ENCODE data around the gene ABI1.
A peak's percentile ranks its signal among the peaks of the same experiment; 100 is the strongest.
"Not testable (repeated sequence)": the region's sequence is repeated elsewhere in the genome, so short reads cannot be mapped to it uniquely, and the experiment has no call there.

Gene ABI1

DNA sequence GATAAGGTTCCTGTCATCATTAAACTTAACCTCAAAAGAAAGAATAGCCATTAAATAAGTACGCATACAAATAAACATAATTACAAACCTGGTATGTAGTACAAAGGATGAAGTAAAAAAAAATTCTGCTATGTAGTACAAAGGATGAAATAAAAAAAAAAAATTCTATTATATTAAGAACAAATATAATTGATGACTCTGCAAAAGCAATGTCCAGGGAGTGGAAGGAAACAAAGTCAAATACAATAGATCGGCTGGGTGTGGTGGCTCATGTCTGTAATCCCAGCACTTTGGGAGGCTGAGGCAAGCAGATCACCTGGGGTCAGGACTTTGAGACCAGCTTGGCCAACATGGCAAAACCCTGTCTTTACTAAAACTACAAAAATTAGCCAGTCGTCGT lies 56.9 kb downstream of the ABI1 start:
- DNase-seq: no peak

DNA sequence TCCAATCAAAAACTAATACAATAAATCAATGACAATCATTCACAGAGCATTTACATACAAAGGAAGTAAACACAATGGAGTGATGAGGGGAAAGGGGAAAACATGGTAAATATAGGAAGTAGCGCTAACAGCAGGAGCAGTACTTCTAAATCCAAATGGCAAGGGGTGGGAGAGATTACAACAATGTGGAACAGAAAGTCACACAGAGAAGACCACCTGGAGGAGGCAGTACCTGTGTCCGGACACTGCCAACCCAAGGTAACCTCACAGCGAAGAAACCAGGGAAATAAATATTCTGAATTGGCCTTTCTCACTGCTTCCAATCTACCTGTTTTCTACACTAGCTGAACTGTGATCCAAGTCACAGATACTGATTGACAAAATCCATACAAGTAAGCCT lies 58.2 kb downstream of the ABI1 start:
- DNase-seq: no peak

DNA sequence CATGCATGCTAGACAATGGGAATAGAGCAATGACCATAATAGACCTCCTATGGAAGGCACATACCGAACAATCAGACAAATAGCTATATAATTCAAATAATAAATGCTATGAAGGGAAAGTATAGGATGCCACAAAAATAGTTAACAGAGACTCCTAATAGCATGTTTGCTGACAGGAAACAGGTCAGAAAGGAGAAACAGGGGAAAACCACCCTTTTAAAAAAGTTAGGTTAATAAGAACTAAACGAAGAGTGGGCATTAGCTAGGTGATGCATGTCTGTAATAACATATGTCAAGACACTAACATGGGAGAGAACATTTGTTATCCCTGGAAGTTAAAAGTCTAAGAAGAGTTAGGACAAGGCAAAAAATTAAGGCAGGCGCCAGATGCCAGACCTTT lies 58.9 kb downstream of the ABI1 start:
- no peak for DNase-seq

DNA sequence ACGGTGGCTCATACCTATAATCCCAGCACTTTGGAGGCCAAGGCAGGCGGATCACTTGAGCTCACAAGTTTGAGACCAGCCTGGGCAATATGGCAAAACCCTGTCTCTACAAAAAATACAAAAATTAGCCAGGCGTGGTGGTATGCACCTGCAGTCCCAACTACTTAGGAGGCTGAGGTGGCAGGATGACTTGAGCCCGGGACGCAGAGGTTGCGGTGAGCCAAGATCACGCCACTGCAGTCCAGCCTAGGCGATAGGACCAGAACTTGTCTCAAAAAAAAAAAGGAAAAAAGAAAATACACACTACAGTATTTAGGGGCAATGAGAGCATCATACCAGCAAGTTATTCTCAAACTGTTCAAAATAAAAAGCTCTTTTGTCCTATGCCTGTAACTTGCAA lies 59.5 kb downstream of the ABI1 start:
- no peak for DNase-seq

DNA sequence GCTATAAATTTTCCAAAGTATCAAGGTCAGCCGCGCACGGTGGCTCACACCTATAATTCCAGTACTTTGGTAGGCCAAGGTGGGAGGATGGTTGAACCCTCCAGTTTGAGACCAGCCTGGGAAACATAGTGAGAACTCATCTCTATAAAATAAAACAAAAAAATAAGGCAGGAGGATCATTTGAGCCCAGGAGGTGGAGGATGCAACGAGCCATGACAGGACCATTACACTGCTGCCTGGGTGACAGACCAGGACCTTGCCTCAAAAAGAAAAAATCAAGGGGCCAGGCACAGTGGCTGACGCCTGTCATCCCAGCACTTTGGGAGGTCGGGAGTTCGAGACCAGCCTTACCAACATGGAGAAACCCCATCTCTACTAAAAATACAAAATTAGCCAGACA lies 60.3 kb downstream of the ABI1 start:
- DNase-seq: no peak

DNA sequence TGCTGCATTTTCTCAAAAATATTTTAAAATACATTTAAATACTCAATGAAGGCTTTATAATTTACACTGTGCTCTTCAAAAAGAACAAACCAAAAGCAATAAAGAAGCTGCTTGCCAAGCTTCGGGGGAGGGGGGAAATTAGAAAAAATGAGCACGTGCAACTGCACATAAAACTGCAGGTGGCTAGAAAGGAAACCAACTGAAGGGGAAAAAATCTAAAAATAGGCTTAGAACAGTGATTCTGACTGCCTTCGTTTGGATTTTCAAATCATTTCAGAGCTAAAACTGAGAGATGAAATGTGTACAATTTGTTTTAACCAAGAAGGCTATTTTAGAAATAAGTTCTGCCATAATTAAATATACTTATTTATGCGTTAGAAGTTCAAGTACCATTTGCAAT lies 61.4 kb downstream of the ABI1 start:
- DNase-seq: peak; percentile 13

DNA sequence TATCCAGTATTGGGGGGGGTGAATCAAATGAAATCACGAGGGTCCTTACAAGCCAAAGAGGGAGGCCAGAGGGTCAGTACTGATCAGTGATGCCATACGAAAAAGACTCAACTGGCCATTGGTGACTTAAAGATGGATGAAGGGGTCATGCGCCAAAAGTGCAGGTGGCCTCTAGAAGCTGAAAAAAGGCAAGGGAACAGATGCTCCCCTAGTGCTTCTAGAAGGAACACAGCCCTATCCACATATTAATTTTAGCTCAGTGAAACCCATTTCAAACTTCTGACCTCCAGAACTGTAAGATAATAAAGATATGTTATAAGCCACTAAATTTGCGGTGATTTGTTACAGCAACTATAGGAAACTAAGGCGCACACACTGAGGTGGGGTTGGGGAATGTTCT lies 62.5 kb downstream of the ABI1 start:
- no peak for DNase-seq

DNA sequence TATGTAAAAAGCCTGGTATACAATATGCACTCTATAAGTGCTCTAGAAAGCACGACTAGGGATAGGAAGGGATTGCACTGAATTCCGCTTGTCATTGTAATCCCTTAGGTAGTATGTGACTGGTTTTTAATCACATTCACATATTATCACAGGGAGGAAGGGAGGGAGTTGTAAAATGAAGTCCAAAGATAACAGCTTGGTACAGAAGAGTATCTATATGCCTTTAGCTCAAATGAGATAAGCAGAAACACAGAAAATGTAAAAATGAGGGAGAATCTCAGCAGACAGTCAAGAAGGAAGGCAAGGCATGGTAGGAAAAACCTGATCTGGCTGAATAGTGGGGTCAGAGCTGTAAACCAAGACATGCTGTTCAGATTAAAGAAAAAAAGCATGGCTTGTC lies 63.4 kb downstream of the ABI1 start:
- no peak for DNase-seq

DNA sequence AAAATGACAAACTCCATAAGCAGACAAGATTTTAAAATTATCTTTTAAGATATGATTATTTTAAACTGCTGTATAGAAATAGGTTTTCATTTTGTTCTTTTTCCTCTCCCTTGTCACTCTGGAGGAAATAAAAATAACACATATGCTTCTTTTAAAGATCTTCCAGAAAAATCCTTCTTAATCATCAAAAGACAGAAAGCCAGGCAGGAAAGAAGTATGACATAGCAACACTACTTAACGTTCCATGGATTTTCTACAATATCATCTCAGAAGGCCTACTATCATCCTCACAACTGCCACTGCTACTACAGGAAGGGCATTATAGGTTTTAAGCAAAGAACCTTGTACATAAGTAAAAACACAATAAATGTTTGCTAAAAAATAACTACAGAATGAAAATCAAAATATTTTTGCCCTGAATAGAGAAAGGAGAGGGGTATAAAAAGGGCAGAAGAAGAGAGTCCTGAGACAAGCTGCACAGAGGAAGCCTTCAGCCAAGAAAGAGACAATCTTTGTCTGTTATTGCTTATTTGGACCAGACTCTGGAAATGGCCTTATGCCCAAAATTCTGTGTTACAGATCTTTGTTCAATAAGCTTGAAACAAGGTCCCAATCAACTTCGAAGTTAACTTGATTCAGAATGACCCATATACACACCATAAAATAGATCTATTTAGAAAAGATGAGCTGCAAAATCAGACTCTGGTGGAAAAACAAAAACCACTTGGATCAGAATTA lies 67.8 kb downstream of the ABI1 start:
- no peak for DNase-seq

DNA sequence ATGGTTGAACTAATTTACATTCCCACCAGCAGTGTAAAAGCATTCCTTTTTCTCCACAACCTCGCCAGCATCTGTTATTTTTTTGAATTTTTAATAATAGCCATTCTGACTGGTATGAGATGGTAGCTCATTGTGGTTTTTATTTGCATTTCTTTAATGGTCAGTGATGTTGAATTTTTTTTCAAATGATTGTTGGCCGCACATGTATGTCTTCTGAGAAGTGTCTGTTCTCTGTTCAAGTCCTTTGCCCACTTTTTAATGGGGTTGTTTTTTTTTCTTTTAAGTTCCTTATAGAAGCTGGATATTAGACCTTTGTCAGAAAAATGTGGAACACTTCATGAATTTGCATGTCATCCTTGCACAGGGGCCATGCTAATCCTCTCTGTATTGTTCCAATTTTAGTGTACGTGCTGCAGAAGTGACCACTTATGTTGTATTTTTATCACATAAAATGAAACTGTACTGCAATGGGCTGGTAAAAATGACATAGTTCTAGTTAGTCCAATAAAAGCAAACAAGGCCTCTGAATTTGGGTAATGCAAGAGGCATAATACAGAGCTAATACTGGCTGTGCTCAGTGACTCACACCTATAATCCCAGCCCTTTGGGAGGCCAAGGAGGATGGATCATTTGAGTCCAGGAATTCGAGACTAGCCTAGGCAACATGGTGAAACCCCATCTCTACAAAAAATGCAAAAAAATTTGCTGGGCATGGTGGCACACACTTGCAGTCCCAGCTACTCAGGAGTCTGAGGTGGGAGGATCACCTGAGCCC lies 70.3 kb downstream of the ABI1 start:
- no peak for DNase-seq

DNA sequence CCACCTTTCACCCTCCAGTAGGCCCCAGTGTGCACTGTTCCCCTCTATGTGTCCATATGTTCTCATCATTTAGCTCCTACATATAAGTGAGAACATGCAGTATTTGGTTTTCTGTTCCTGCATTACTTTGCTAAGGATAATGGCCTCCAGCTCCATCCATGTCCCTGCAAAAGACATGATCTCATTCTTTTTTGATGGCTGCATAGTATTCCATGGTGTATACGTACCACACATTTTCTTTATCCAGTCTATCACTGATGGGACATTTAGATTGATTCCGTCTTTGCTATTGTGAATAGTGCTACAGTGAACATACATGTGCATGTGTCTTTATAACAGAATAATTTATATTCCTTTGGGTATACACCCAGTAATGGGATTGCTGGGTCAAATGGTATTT lies 71.0 kb downstream of the ABI1 start:
- not testable (repeated sequence) for DNase-seq

DNA sequence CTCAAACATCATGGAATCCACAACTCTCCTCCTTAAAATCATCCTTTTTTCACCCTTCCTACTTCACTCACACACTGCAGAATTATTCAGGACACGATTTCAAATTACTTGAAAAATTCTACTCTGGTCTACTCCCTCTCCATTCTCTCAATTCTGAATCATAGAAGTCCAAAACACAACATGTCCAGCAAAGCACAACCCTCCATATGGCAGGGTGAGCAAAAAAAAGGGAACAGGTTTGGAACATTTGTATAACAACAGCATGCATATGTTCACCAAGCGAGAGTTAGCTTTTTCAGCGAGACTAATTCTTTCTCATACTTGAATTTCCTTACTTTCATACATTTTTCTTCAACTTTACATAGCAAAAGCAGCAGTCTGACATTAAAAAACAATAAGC lies 73.4 kb downstream of the ABI1 start:
- DNase-seq: no peak

DNA sequence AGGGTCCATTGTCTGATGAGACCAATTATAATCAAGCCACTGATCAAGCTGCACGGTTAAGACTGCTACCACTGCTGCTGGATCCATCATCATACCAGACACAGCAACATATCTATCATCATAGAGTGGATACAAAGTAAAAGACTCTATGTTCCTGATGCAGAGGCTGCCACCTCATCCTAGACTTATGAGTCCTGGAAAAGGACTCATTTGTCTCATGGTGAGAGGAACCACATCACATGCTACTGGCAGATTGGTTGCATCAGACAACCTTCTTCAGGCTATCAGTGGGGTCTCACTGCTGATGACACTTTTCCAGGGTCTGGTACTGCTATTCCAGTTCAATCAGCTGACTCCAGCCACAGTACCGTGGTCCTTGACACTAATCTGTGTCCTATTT lies 79.0 kb downstream of the ABI1 start:
- no peak for DNase-seq

DNA sequence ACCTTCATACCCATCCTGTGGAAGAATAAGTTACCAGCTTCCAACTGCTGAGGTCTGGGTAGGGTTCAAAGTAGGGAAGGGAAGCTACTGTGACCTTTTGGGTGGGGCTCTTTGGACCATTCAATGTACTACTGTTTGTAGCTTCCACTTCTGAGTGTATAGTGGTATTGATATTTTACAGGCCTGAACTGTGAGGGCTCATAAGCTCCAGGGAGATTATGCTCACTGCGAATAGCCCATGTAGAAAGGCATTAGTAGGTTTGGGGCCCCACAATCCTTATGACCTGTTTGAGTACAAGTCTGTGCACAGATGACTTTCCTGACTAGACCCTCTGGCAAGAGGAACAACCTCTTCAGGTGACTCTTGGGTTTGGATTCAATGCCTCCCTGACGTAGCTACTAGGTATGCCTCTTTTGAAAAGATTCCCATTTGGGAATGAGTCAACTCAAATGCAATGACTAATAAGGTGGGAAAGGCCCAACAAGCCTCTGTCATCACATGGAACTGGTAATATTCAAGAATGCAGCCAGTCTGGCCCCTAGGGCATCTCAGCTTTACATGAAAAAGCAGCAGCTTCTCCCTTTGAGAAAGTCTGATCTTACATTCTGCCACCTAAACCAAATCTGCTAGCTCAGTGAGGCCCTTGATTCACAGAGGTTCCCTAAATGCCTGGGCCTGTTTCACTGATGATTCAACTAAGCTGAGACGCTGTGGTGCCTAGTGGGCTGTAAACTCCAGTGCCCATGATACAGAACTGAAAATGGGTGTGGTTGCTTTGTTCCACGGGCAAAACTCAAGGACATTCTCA lies 79.8 kb downstream of the ABI1 start:
- DNase-seq: no peak

DNA sequence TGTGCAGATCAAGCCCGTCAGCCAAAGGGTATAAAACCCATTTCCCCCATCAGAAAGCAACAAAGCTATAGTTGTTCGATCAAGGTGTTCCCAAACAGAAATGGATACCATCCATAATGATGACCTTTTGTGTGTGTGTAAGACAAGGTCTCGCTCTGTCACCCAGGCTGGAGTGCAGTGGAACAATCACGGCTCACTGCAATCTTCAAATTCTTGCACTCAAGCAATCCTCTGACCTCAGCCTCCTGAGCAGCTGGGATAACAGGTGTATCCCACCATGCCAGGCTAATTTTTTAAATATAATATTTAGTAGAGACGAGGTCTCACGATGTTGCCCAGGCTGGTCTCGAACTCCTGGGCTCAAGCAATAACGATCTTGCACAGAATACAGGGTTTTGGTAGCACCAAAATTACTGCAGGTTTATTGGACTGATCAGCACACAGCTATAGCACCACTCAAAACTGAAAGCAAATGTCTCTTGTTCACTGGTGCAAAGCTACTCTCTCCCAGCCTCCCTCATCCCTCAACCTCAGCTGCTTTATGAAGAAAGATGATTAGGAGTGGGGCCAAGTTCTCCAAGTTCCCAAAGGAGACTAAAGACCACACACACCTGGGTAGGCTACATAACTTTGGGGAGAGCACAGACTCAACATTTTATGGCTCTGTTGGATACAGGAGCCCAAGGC lies 80.5 kb downstream of the ABI1 start:
- DNase-seq: no peak

DNA sequence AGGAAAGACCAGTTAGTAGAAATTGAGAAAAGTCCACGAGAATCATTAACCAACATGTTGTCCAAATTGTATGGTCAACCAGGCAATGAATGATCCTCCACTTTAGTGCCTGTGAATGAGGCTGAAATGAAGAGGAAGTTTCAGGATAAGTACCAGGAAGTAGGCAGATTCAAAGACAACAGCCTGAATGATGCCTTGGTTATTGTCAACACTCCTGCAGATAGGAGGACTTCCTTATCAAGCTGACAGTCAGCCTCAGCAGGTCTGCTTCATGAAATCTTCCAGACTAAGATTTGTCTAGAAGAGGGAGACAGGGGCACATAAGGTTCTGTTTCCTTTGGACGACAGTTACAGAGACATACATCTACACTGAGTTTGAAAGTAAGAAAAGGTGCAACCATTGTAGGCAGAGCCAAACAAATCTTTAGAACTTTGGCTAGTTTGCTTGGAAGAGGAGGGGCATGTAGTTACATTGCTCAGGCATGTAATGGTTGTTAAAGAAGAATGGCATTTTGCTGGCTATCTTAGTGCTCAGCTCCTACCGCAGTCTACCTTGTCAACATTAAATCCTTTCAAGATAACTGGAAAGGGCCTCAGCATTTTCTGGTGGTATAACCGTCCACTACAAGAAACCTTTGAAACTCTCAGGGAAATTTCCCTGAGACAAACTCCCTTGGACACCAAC lies 81.4 kb downstream of the ABI1 start:
- no peak for DNase-seq

DNA sequence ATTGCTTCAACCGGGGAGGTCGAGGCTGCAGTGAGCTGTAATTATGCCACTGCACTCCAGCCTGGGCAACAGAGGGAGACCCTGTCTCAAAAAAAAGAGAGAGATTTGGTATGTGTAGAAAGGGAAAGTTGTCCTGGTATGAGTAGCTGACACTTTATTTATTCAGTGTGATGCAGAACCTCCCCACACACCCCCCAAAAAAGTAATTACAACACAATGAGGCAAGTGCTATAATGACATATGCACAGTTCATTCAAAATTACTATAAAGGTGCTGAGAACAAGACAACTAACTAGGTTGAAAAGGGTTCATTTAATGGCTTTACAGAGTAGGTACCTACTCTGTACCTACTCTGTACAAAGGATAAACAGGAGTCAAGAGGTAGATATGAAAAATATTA lies 83.1 kb downstream of the ABI1 start:
- no peak for DNase-seq

DNA sequence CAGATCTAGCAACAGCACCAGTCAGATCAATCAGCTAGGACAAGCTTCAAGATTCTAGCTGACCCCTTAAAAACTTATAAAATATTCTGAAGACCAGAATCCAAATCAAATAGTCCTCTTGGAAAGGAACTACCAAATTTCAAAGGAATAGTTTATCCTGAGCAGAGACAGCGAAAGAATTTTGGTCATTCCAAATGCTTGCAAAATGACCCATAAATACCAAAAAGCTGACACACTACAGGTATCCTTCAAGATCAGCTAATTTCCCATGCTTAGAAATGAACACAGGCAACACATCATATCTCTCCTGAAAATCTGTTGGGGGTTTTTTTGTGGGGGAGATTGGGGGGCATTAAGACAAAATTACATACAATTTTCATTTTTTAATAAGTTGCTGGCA lies 84.5 kb downstream of the ABI1 start:
- no peak for DNase-seq

DNA sequence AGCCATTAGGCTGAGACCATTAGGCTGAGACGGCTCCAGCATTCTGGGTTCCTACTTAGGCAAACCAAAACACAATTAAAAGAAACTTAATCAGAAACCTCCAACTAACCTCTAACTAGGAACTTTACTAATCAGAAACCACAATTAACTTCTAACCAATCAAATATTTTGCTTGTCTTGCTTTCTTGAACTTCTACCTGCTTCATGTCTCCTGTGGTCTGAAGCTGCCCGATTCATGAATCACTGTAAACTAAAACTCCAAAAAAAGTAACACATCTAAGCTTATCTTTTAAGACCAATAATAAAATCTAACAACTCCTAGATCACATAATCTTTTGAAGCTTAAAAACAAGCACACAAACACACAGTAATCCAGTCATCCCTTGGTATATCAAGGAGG lies 87.1 kb downstream of the ABI1 start:
- DNase-seq: no peak

DNA sequence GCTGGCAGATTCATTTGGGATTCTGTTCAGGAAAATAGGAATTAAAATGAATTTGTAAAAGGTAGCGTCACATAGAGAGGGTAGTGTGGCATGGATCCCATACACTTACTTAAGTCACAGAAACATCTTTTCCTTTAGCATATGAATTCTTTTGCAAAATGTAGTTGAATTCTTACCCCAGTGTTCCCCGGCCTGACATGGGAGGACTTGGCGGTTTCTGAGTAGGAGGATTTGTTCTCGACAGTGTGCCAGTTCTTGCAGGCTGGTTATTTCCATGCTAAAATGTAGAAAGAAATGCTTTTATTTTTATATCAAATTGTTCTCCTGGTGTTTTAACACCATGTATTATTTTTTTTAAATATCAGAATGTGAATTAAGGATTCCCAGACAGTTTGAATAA lies 90.7 kb downstream of the ABI1 start:
- no peak for DNase-seq

DNA sequence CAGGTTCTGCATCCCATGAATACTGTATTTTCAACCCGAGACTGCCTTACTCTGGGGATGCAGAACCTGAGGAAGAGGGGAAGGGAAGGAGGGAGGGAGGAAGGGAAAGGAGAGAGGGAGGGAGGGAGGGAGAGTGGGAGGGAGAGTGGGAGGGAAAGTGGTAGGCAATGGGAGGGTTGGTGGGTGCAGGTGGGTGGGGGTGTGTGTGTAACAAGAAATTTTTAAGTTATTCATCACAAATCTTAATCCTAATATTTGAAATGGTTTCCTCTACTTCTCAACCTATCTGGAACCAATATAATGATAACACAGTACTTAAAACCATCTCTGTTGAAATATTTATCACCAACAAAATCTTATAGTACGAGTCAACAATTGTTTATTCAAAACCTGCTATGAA lies 95.2 kb downstream of the ABI1 start:
- DNase-seq: no peak

DNA sequence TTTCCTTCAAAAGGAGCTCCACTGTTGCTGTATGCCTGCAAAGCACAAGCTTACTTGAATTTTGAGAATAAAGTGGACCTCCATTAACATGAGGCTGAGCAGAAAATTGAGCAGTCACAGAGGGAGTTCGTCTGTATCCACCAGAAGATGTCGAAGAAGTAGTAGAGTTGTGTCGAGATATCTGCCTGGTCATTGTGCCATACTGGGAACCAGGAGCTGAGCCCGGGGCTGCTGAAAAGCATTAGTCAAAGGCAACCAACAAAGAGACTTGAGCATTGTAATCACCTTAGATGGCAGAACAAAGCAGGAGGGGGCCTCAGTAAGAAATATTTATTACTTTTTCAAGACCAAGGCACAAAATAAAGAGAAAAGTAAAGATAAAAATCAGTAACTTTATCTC lies 101.8 kb downstream of the ABI1 start:
- no peak for DNase-seq

DNA sequence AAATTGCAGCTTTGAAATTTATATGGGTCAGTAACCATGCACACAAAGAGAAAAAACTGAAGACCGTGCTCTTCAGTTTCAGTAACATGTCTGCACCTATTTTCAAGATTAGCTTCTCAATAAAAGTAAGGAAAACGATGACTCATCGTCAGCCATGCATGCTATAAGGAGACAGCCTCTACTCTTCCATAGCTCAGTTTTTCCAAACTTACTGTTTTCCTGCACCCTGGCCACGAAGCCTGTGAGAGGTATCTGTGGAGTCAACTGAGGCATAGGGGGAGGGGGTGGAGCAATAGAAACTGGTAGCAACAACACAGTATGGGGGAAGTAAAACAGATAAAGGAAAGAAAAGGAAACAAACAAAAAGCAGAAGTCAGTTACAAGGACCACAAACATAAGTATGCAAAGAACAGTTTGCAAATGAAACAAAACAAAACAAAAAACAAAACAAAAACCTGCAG lies 105.3 kb downstream of the ABI1 start:
- peak; percentile 40 for DNase-seq
